GM21367 (cell line): ENCODE data around the gene MRPL44.
A peak's percentile ranks its signal among the peaks of the same experiment; 100 is the strongest.

Experiments
- ATAC-seq: cut with Tn5 transposase; IDR thresholded peaks from one replicate; pipeline ENCODE4 v1.9.1; 2021; ENCODE audit not compliant: unreplicated experiment

The MRPL44 gene

DNA sequence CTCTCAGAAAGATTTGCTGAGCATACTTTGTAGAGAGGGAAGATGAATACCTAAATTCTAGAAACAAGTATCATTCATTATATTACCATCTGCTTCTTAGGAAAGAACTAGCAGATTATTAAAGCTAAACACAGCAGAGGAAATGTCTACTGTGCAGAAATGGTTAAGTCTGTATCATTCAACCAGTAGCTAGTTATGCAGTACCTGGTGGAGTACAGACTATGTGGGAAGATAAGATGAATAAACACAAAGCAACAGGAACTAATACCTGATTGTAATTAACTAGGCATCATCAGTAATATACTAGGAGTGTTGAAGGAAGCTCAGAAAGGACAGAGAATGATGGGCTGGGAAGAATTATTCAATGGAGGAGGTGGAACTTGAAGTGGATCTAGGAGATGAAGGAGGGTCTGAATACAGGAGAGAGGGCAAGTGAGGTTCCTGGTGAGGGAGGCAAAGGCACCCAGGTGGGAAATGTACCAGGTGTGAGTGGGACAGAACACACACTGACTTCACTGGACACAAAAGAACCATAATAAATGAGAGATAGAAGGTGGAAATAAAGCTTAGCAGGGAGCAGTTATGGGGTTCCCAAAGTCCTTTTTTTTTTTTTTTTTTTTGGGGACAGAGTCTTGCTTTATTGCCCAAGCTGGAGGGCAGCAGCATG is 21.7 kb upstream of the MRPL44 start:
- no peak for ATAC-seq

GRCh38 chr2:223936862-223937326 is 20.4 kb upstream of the MRPL44 start:
- ATAC-seq = no peak

- ATAC-seq = no peak
Observed at GRCh38 chr2:223937535-223937934, 19.7 kb upstream of the MRPL44 start.

GRCh38 chr2:223939438-223939837 is 17.8 kb upstream of the MRPL44 start:
- peak; percentile 29 for ATAC-seq

DNA sequence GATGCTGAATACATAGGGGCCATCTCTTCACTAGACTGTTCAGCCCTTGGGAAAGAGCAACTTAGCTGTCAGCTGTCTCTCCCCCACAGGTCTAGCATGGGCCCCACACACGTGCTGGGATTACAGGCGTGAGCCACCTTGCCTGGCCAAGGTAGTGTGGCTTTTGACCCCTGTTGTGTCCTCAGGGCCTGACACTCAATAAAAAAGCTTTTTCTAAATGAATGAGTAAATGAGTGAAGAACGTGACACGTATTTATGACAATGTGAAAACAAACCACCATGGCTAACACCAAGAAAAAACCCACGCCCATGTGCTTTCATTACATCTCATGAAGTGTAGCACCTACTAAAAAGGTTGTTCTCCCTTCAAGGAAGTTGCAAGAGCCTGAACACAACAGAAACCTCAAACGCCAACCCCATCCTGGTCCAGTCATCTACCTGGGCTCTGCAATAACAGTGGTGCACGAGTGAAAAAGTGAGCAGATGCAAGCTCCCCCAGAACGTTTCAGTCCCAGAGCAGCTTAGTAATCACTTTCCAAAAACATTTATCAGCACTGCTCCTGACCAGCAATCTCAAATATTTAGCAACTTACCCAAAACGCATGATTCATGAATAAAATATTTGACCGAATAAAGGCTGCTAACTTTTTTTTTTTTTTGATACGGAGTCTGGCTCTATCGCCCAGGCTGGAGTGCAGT is 15.5 kb upstream of the MRPL44 start:
- ATAC-seq = peak; percentile 44

DNA sequence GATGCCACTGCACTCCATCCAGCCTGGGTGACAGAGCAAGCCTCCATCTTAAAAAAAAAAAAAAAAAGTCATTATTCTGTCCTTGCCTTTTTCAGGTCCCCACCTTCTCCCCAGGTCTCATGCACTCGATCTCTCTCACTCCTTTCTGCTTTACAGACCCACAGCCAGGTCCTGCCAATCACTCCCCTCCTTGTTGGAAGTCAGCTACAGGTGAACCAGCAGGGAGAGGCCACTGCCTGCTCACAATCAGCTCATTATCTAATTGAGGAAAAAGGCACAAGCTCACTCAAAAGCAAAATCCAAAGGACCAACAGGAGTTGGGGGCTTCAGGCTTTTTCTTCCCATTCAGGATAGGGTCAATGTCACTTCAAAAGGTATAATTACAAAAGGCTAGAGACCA is 14.1 kb upstream of the MRPL44 start:
- ATAC-seq = no peak

DNA sequence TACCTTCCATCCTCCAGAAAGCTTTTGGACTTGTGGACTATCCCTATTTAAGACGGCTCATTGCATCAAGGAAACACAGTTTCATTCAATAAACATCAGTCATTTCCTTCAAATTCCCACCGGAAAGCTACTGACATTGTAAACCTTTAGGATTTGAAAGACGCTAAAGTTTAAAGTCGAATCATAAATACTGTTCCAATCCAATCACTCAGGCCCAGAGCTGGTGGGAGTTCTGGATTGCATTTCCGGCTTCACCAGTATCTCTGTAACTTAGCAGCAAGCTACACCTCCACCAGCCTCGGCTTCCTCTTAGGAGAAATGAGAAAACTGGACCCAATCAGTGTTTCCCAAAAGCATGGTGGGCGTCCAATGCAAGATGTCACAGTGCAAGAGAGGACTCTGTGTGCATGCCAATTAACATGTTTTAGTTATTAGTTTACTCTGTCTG is 13.7 kb upstream of the MRPL44 start:
- ATAC-seq = no peak

DNA sequence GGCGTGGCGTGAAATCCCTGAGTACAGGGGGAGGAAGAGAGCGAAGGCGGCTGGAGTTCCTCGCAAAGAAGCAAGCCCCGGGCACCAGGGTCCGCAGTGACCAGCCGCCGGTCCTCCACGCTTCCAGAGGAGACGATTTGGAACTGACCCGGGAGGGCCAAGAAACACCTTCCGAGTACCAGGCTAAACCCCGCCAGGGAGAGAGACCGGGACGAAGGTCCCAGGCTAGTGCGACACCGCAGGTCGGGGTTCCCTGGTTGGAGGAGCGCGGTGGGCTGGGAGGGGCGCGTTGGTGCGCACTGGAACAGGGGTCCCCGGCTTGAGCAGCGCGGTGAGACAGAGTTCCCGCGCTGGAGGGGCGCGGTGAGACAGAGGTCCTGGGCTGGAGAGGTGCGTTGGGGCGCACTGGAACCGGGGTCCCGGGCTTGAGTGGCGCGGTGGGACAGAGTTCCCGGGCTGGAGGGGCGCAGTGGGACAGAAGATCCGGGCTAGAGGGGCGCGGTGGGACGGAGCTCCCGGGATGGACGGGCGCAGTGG is 13.0 kb upstream of the MRPL44 start:
- ATAC-seq = no peak

DNA sequence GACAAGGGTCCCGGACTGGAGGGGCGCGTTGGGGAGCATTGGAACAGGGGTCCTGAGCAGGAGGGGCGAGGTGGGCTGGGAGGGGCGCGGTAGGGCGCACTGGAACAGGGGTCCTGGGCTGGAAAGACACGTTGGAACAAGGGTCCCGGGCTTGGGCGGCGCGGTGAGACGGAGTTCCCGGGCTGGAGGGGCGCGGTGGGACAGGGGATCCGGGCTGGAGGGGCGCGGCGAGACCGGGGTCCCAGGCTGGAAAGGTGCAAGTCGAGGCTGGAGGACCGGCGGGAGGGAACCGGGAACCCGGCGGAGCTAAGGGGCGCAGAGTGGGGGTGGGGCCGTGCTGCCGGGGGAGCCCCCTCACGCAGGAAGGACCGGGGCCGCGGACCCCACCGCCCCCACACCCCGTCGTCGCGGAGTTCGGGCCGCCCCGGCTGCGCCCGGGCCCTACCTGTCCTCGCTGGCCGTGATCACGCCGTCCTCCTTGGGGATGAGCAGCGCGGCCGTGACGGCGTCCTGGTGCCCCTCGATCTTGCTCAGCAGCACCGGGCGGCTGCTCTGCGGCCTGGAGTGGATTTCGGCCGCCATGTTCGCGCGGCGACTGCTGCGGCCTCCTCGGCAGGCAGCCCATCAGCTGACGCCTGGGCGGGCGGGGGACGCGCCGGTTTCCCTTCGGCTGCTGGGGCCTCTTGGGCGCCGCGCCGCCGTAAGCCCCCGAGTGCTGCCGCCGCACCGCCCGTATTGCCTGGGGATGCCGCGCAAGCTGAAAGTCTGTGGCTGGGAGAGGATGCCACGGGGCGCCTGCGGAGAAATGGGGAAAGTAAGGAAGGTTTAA is 12.3 kb upstream of the MRPL44 start, which contains the start of gene WDFY1:
TSS of gene WDFY1 (minus strand) at position 633 of the 829 bp plus-strand sequence. CDS start at position 582, 51 bp downstream.
- peak; percentile 64 for ATAC-seq

DNA sequence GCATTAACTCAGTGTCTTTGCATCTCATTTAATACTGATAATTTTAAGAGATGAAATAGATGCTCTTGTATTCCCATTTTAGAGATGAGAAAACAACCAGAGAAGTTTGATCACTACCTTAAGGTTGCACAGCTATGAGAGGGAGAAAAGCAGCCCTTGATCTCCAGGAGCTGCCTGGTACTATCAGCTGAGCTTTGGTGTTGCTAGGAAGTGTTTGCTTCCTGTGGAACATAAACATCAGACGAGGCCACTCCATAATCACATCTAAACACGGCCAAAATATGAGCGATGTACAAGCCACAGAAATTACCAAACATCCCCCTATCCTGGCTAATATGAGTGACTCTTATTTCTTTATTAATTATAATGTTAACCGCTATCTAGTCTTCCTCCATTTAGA is 11.5 kb upstream of the MRPL44 start:
- ATAC-seq = no peak

- no peak for ATAC-seq
Observed at GRCh38 chr2:223947711-223948205, 9.5 kb upstream of the MRPL44 start.

- ATAC-seq = no peak
Observed at GRCh38 chr2:223949241-223949840, 7.9 kb upstream of the MRPL44 start.

- no peak for ATAC-seq
Observed at GRCh38 chr2:223950448-223951347, 6.6 kb upstream of the MRPL44 start.

DNA sequence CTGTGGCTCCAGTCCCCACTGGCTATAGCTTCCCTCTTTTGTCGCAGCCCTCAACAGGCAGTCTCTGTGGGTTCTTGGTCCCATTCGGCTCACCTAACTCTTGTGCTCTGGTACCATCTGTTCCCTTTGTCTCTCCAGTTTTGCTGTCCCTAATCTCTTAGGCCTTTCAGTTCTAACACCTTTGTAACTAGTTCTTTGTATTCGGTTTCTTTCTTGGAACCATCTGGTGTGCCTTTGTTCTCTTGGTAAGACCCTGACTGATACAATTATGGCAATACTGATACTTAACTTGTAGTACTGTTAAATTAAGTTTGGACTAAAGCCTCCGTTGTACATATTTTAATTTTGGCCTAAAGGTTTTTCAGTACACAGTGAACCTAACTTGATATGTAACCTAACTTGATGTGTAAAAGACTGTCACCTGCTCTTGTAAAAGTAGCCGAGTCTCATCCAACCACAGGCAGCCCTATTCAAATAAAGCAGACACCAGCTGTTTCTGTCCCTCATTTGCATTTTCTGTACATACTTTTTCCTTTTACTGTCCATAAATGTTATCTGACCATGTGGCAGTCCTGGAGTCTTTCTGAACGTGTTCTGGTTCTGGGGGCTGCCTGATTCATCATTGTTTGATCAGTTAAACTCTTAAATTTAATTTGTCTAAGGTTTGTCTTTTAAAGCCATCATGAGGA is 4.8 kb upstream of the MRPL44 start:
- ATAC-seq = peak; percentile 53

DNA sequence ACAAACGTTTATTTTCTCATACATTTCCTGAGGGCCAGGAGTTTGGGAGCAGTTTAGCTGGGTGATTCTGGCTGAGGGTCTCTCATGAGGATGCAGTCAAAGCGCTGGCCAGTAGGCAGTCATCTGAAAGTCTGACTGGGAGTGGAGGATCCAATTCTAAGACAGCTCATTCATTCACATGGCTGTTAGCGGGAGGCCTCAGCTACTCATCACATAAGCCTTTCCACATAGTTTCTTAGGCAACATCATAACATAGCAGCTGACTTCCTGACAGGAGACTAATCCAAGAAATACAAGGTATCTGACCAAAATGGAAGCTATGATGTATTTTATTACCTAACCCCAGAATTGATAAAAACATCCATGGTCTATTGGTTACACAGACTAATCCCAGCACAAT is 2.9 kb upstream of the MRPL44 start:
- ATAC-seq = no peak

- ATAC-seq = peak; percentile 27
Observed at GRCh38 chr2:223956300-223956699, 963 bp upstream of the MRPL44 start.

DNA sequence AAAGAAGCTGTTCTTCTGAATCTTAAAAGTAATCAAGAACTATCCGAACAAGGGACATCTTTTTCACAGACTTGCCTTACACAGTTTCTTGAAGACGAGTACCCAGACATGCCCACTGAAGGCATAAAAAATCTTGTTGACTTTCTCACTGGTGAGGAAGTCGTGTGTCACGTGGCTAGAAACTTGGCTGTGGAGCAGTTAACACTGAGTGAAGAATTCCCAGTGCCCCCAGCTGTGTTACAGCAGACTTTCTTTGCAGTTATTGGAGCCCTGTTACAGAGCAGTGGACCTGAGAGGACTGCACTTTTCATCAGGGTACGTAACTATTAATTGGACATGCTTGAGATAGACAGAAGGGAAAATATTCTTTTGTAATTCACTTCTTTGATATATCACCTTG is 2.4 kb downstream of the MRPL44 start:
- ATAC-seq = no peak

DNA sequence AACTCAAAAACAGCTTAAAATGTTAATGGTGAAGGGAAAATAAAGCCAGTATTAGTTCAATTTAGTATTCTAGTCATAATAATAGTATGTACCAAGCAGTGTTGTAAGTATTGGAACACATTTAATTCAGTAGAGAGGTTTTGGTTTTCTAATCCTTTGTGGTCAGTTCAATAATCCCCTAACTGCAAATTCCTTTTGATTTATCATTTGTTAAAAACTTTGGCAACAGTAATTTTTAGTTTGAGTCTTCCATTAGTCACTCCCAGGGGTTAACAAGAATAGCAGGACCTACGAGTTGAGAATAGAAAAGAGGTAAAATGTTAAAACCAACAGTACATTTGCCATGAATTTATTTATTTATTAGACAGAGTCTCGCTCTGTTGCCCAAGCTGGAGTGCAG is 10.7 kb downstream of the MRPL44 start:
- ATAC-seq = no peak

- no peak for ATAC-seq
Observed at GRCh38 chr2:223969315-223969714, 12.1 kb downstream of the MRPL44 start.
